ENCODE results near the gene ADAMTSL1.

The ADAMTSL1 gene

DNA sequence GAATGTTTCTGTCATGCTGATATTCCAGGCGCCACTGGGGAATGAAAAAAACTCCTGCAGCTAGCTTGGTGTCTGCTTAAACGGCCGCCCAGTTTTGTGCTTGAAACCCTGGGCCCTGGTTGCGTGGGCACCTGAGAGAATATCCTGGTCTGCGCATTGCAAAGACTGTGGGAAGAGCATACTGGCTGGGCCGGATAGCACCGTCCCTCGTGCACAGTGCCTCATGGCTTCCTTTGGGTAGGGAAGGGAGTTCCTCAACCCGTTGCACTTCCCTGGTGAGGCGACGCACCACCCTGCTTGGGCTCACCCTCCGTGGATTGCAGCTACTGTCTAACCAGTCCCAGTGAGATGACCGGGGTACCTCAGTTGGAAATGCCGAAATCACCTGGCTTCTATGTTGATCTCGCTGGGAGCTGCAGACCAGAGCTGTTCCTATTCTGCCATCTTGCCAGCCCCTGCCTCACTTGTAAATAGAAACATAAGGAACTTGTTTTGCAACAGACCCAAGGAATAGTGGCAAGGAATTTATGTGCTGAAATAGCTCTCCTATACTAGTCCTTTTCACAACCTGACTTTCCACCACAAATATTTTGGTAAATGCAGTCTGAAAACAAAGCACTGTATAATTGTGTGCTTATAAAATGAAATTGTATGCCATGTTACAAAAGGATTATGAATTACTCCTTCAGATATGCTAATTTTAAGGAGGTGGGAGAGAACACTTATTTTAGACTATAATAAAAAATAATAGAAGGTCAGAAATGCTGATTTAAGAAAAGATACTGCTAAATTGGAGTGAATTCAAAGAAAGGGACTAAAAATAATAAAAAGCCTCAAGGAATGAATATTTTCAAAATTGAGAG is 90.3 kb downstream of the ADAMTSL1 start:
- DNase-seq, result no peak

DNA sequence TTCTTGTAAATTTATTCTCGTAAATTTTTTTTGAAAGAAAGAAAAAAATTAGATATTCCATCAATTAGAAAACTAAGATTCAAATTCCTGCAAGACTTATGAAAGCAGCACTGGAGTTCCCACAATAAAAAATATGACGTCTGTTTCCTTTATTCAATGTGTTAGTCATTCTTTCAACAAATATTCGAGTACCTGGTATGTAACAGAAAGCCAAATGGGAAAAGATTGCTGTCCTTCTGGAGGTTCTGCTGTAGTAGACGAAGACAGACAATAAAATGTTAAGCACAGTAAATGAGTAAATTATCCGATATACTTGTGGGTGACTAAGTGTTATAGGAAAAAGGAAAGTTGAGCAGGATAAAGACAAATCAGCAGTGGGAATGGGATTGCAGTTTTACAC is 92.2 kb downstream of the ADAMTSL1 start:
- no peak for DNase-seq

DNA sequence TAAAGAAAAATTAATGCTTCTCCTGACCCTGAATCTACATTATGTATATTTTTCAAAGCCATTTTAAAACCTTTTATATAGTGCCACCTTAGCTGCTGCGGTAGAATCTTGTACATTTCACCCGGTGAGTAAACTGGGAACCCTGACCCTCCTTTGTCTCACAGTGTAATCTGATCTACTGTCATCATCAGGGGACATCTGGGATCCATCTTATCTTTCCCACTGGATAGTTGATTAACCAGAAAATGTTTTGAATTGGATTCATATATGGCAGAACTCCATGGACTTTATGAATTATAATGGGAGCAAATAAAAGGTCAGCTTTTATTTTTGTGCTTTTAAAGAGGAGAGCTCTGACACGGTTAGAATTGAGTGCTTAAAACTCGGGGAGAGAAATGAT is 95.0 kb downstream of the ADAMTSL1 start:
- no peak for DNase-seq

DNA sequence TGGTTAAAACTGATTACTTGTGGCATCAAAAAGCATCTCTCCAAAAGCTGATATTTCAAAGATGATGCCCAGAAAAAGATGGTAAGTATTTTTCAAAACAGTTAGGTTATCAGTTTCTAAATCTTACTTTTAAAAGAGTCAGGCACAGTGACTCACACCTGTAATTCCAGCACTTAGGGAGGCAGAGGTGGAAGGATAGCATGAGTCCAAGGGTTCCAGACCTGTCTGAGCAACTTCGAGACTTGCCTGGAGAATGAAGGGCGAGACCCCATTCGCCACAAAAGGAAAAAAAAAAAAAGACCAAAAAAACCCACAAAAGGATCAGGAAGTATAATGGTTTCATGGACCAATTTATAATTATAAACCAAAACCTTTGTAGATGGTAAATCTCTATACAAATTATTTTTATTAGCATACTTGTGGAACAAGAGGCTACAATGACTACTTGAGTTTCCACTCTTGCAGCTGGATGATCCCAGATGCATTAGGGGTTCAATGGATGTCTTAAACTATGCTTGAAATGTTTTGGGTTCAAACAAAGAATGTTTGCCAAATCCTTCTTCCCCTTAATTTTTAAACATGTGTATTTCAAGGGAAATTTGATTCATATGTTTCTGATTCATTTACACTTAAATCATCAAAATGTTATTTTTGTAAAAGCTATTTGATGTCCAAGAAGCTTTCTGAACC is 96.1 kb downstream of the ADAMTSL1 start:
- DNase-seq, result no peak

DNA sequence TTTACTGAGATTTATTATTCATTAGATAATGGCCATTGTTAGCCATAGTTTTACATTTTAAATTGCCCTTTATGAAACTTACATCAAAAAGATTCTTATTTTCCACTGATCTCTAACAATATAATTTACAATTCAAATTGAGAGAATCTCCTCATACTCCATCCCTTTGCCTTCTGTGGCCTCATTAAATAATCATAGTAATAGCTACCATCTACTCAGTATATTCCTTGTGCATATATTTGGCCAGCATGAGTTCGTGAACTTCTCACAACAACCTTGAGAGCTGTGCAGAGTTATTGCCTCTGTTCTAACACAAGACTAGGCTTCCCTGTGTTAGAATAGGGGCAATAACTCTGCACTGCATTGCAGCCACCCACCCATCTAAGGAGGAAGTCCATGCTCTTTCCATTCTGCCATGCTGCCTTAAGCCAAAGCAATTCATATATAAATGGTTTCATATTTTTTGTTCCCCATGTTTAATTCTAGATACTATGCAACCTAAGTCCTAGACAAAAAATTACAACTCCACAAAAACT is 99.1 kb downstream of the ADAMTSL1 start:
- no peak for DNase-seq

DNA sequence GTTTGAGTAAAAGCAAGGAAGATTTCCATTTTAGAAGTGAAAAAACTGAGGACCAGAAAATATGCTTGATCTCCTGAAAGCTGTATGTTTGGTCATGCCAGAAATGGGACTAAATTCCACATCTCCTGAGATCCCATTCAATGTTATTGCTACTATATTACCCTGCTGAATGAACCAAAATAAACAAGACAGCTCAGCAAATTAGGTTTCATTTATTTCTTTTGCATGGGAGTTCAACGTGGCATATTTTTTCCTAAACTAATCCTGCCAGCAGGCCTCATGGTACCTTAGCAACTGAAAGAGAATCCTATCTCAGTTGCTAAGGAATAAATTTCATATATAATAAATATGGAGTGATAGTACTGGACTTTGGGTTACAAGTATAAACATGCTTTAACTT is 101.7 kb downstream of the ADAMTSL1 start:
- no peak for DNase-seq

DNA sequence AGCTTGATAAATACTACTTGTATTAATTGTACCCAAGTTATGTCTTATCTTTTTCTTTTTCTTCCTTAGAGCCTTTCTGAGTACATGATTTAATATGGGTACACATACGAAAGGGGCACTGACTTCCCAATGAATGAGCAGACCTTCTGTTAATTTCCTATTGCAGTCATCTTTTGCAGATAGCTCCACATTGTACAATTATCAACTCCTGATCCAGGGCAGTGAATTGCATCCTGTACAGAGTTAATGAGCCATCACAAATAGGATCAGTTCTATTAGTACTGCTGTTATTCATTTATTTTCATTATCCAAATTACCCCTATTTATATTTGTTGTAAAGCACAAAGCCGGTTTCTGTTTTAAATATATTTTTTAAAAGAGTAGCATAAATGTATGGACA is 105.6 kb downstream of the ADAMTSL1 start:
- DNase-seq, result no peak

DNA sequence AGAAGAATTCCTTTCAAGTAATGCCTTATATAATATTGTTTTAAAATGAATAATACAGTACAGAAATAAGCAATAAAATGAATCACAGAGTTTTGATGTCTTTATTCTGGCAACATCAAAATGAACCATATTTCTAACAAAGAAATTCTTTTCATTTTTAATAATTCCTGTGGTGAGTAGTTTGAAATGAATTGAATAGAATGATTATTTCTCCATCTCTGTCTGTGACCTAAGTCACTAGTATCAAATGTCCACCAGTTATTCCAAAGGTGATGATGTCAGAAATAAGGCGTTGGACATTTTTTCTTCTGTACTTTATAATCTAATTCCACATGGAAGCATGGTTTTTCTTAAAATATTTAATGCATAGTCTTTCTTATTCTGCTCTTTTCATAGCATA is 106.2 kb downstream of the ADAMTSL1 start:
- no peak for DNase-seq

DNA sequence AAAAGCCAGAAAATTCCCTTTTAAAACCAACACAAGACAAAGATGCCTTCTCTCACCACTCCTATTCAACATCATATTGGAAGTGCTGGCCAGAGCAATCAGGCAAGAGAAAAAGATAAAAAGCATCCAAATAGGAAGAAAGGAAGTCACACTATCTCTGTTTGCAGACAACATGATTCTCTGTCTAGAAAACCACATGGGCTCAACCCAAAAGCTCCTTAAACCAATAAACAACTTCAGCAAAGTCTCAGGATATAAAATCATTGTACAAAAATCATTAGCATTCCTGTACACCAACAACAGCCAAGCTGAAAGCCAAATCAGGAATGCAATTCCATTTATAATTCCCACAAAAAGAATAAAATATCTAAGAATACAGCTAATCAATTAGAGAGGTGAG is 112.0 kb downstream of the ADAMTSL1 start:
- no peak for DNase-seq

DNA sequence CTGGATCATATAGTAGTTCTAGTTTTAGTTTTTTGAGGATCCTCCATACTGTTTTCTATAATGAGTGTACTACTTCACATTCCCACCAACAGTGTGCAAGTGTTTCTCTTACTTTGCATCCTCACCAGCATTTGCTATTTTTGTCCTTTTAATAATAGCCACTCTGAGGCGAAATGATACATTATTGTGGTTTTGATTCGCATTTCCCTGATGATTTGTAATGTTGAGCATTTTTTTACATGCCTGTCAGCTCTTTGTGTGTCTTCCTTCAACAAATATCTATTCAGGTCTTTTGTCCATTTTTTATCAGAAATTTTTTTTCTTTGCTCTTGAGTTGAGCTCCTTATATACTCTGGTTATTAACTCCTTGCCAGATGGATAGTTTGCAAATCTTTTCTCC is 114.0 kb downstream of the ADAMTSL1 start:
- no peak for DNase-seq

DNA sequence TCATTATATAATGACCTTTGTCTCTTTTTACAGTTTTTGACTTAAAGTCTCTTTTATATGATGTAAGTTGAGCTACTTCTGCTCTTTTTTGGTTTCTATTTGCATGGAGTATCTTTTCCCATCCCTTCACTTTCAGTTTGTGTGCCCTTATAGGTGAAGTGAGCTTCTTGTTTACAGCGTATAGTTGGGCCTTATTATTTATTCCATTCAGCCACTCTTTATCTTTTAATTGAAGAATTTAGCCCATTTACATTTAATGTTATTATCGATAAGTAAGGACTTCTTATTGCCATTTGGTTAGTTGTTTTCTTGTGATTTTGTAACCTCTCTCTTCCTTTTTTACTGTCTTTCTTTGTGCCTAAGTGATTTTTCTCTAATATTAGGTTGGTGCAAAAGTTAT is 117.3 kb downstream of the ADAMTSL1 start:
- no peak for DNase-seq

DNA sequence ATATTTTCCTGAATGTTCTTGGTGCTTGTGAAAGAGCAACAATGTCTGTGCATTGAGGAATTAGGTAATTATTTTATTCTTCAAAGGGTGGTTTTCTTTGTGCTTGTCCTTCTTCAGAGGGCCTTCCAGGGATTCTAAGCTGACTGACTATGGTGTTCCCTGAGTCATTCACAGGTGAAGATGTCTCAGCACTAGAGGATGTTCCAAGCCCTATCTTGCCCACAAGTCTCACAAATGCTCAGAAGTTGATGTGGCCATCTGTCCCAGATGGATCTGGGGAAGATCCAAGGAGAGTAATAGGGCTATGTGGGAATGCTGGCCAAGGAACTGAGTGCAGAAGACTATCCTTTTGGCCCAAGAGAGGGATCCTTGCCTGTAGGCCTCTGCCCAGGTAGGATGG is 120.9 kb downstream of the ADAMTSL1 start:
- DNase-seq, result no peak

DNA sequence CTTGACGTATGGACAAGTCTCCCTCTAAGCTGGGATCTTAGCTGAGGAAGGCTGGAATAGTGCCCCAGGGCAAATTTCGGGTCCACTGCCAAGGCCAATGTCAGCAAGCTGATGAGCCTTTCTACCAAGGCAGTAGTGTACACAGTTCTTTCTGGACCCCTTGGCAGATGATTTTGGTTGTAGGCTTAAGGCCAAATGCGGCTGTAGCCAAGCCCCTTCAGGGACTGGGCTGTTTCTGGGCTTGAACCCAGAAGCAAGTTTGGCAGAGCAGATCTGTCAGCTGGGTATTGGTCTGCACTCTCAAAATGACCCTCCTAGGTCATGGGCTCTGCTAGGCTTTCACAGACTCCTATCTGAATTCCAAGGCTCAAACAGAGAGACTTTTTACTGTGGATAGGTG is 121.6 kb downstream of the ADAMTSL1 start:
- no peak for DNase-seq

DNA sequence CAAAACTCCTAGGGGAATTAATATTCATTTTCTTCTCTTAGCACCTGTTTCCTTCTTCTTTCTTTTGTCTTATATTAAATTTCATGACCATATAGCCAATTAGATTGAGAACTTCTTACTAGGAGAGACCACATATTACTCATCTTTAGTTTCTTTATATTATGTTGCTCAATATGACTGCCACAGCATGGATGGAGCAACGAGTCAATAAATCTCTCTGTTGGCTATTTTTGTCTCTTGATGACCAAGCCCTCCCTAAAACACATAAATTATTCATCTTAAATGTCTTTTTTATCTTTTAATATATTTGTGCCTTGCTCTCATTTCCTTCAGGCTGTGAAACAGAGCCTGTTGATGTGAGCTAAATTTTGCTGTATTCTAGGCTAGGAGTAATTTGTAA is 123.0 kb downstream of the ADAMTSL1 start:
- DNase-seq, result no peak

DNA sequence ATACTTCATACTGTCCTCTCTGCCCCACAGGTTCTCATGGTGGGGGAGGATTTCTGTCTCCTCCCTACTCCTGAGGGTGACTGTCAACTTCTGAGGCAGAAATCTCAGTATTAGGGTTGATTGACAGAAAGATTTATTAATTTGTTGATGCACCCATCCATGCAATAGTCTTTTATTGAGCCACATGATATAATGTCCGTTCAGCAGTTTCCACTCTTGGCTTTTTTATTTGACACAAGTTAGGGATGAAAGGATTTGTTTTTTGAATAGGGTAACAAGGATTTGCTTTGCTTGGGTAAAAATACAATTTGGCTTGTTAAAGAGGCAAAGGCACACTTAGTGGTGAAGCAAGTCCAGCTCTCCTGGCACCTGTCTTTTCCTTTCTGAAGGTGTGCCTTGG is 125.0 kb downstream of the ADAMTSL1 start:
- no peak for DNase-seq

DNA sequence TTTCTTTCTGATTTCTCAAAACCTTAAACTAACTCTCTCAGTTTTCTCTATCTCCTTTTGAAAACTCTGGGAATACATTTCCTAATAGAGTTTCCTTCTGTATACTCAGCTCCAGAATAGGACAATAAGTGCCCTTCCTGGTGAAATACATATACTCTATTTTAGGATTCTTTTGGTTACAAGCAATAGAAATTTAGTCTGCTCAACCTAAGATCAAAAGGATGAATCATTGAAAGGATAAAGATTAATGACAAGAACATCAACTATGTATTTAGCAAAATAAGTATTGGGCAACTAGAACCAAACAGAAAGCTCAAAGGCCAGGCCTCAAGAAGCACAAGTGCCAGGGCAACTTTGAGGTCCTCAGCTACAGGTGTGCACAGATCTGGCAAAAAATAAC is 127.1 kb downstream of the ADAMTSL1 start:
- no peak for DNase-seq

DNA sequence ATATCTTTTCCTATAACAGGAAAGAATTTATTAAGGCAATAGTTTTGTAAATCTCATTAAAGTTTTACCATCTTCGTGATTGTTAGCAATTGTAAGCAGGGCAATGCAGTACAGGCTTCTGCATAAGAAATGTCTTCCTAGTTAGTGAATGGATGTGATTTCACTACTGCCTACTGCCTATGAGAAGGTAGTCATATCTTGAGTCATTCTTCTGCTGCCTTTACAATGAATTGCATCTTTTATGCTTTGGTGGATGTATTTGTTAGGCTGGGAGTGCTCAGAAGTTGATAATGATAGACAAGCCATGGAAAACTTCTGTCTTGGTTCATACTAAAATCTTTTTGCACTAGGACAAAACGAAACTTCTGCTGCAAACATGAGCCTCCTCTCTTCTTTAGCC is 128.0 kb downstream of the ADAMTSL1 start:
- DNase-seq, result no peak

DNA sequence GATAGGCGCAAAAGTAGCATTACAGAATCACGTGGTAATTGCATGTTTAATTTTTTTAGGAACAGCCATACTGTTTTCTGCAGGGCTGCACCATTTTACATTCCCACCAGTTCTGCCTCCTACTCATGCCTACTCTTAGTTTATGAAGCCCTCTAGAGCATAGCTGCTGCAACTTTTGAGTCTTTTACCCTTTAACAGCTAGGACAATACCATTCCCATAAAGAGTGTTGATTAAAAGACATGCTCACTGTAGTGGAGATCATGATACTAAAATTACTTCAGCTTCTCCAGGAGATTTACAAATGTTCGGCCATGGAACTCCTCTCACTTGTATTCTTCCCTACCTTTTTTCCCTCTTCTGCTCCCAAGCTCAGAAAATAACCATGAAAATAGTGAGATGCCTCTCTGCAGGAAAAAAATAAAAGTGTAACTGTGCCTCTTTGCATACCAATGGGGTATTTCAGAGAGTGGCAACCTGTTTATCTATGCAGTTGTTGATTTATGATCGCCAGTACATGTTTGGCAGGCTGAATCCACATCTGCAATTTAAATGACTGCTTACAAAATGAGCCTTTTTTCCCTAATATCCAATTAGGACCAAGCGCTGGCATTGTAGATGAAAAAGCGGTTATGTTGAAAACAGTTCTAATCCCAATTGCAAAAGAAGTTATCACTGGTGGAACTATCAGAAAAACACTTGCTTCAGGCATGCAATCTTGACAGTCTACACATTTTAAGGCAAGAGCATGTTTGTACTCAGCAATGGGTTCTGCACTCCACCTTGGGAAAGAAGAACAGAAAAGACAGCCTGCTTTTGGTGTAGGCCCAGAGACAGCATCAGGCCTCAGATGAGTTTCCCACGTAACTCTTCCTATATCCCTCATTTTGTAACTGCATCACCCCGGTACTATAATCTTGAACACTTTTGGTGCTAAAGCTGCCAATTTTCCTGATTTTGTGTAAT is 131.1 kb downstream of the ADAMTSL1 start:
- no peak for DNase-seq

DNA sequence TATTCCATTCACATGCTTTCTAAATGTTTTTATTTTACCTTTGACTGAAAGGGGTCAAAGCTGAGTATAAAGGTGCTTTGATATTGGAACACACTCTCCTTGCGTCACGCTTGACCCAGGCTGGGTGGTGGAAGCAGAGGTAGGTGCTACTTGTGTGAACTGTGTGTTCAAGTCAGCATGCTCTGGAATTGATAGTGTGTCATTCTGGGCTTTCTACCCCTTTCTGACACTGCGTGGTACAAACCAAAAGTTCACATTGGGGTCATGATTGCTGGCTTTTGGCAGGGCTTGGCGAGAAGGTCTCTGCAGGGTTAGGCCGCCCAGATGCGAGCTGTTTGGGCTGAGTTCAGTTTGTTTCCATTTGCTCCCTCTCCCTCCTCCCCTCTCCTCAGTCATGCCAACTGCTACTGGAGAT is 131.8 kb downstream of the ADAMTSL1 start:
- DNase-seq, result no peak

DNA sequence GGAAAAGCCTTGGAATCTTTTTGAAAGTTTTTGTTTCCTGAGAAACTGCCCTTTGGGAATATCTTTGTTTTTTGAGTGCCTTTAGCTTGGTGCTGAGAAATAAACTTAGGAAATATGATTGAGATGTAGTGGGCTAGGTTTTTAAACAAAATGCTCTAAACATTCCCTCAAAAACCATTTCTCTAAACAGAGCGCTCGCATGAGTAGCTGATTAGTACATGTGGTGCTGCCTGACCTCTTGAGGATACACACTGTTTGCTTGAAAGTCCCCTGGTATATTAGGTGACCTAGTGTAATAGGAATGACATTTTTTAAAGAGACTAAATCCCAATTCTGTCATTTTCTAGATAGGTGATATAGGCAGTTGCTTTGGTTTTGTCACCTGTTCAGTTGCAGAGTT is 132.3 kb downstream of the ADAMTSL1 start:
- no peak for DNase-seq

DNA sequence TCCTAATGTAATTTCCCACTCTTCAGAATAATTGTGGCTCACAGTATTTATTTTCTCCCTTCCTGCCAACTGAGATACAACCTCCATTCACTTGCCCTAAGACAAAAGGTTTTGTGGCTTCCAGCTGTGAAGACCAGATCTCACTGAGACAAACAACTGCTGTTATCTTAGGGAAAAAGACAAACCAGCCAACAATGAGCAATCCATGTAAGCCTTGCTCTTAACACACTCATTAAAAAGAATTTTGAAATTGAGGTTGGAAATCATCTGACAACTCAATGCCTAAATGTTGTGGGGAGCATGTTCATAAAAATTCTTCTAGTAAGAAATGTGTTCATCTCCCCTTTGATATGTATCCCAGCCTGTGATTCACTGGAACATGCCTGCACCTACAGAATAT is 132.9 kb downstream of the ADAMTSL1 start:
- peak; percentile 13 for DNase-seq

DNA sequence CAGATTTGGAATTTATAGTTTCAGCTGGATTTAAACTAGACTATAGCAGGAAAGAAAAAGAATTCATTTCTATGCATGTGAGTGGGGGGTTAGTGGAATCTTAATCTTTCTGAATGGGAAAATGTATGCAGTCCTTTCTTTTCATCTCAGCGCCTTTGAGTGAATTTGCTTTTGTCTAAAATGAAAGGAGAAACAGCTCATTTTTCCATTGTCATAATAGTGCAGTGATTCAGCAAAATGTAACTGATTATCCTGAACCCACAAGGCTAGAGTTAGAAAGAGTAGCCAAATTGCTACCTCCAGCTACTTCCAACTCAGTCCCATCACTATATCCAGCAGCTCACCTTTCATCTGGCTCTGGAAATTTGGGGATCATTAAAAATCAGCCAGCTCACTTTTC is 134.4 kb downstream of the ADAMTSL1 start:
- DNase-seq, result peak; percentile 1

DNA sequence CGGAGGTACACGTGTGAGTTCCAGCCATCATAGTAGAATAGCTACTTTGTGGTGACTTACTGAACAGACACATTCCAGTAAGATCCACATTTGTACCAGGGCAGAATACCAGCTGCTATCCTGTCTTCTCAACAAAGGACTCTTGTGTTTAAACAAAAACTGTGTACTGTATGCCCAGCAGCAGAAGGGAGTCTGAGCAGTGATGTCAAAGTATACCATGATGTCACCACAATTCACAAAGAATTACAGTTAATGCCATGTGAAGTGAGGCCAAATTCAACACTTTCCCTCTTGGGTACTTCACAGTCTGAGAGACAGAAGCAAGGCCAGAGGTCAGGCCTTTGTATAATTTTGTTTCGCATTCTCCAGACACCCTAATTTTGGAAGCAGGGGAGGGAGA is 137.0 kb downstream of the ADAMTSL1 start:
- no peak for DNase-seq
